NT2/D1 (cell line): Measurements from ENCODE around the gene ROR1.

Experiments used
- SUZ12 ChIP-seq: IDR thresholded peaks from 2 replicates; pipeline ENCODE4 v1.6.1; 2011; ENCODE audit not compliant: insufficient read length, insufficient read depth; ENCODE audit errors: extremely low read depth
- YY1 ChIP-seq: IDR thresholded peaks from 2 replicates; pipeline ENCODE4 v1.6.1; 2011; ENCODE audit not compliant: insufficient read length, insufficient read depth

- TF ChIP-seq YY1 (no peak), SUZ12 (no peak)
These were observed 112.5 kb downstream of the ROR1 start for GRCh38 chr1:63886340-63886739.
